OCI-LY1 (cell line): ENCODE data around the gene IFT57.

Experiments
- H2AFZ ChIP-seq: fragments of 200-600 bp; sonication (generic), shearing (Covaris generic); 2 replicates; pipeline ENCODE4 v1.6.0; 2014; ENCODE audit warnings: antibody characterized with exemption, mild to moderate bottlenecking, low read length
- H3F3A ChIP-seq: fragments of 200-600 bp; sonication (generic), shearing (Covaris generic); 2 replicates; pipeline ENCODE4 v1.6.0; 2014; ENCODE audit warnings: mild to moderate bottlenecking, antibody characterized with exemption, low read length, moderate library complexity; ENCODE audit not compliant: insufficient read depth
- H3K27ac ChIP-seq: fragments of 200-600 bp; sonication (generic); 2 replicates; pipeline ENCODE4 v1.5.1; 2014; ENCODE audit warnings: low read length, mixed run types, mild to moderate bottlenecking, low read depth; ENCODE audit not compliant: poor library complexity, severe bottlenecking
- H3K27me3 ChIP-seq: fragments of 200-600 bp; sonication (generic); 2 replicates; pipeline ENCODE4 v1.6.0; 2014; ENCODE audit warnings: antibody characterized with exemption, mild to moderate bottlenecking, low read length, moderate library complexity; ENCODE audit not compliant: insufficient read depth
- H3K36me3 ChIP-seq: fragments of 200-600 bp; sonication (generic); 2 replicates; pipeline ENCODE4 v1.6.1; 2014; ENCODE audit warnings: mild to moderate bottlenecking, antibody characterized with exemption, low read length, moderate library complexity, mixed read lengths; ENCODE audit not compliant: insufficient read depth
- H3K4me1 ChIP-seq: fragments of 200-600 bp; sonication (generic); 2 replicates; pipeline ENCODE4 v1.5.1; 2014; ENCODE audit warnings: mild to moderate bottlenecking, low read length, moderate library complexity; ENCODE audit not compliant: insufficient read depth, severe bottlenecking
- H3K4me2 ChIP-seq: fragments of 200-600 bp; sonication (generic), shearing (Covaris generic); 2 replicates; pipeline ENCODE4 v1.6.1; 2014; ENCODE audit warnings: low read length
- H3K4me3 ChIP-seq: fragments of 200-600 bp; sonication (generic); 2 replicates; pipeline ENCODE4 v1.5.1; 2014; ENCODE audit warnings: low read length, low read depth, mild to moderate bottlenecking, mixed read lengths; ENCODE audit not compliant: poor library complexity, severe bottlenecking
- H3K79me2 ChIP-seq: fragments of 200-600 bp; shearing (Covaris generic); 2 replicates; pipeline ENCODE4 v1.6.1; 2016; ENCODE audit warnings: mixed run types, low read length, mixed read lengths; ENCODE audit not compliant: insufficient read depth
- H3K9ac ChIP-seq: fragments of 200-600 bp; sonication (generic), shearing (Covaris generic); 2 replicates; pipeline ENCODE4 v1.6.1; 2014; ENCODE audit warnings: mild to moderate bottlenecking, low read length, mixed read lengths
- H3K9me2 ChIP-seq: fragments of 200-600 bp; sonication (generic), shearing (Covaris generic); 2 replicates; pipeline ENCODE4 v1.6.1; 2014; ENCODE audit warnings: low read depth, mild to moderate bottlenecking, low read length, mixed read lengths
- H3K9me3 ChIP-seq: fragments of 200-600 bp; shearing (Covaris generic); 2 replicates; pipeline ENCODE4 v1.6.1; 2014; ENCODE audit warnings: low read length, mixed read lengths
- H4K20me1 ChIP-seq: fragments of 200-600 bp; sonication (generic), shearing (Covaris generic); 2 replicates; pipeline ENCODE4 v1.6.0; 2016; ENCODE audit warnings: mild to moderate bottlenecking, low read length; ENCODE audit not compliant: insufficient read depth
- EZH2 ChIP-seq: fragments of 200-600 bp; sonication (generic), shearing (Covaris generic); IDR thresholded peaks from 2 replicates; pipeline ENCODE4 v1.8.0; 2017; ENCODE audit warnings: borderline replicate concordance, mixed run types, mild to moderate bottlenecking, antibody characterized with exemption, low read length, moderate library complexity, mixed read lengths
- TF ChIP-seq, protein P1 (sequence below): fragments of 200-600 bp; sonication (generic), shearing (Covaris generic); IDR thresholded peaks from 2 replicates; pipeline ENCODE4 v1.5.1; 2017; ENCODE audit warnings: mild to moderate bottlenecking, antibody characterized with exemption, low read length, moderate library complexity, mixed read lengths

The IFT57 gene

GRCh38 chr3:108180194-108180593, 42.0 kb downstream of the IFT57 start:
- no peak overlapping the region for H2AFZ ChIP-seq
- TF ChIP-seq EZH2 = no peak
- H3F3A ChIP-seq = no peaks in the 10 kb centered on the region
- H3K36me3 ChIP-seq = peaks cover 18% of the 10 kb centered on the region
- no peaks in the 10 kb centered on the region for H3K9me3 ChIP-seq
- H3K27me3 ChIP-seq = no peaks in the 10 kb centered on the region
- no peaks in the 10 kb centered on the region for H4K20me1 ChIP-seq
- H3K27ac ChIP-seq = no peak overlapping the region
- H3K9me2 ChIP-seq = no peaks in the 10 kb centered on the region
- no peak overlapping the region for H3K9ac ChIP-seq
- H3K4me2 ChIP-seq = no peak overlapping the region
- no peak overlapping the region for H3K4me3 ChIP-seq
- H3K4me1 ChIP-seq = no peaks in the 10 kb centered on the region
- H3K79me2 ChIP-seq = no peaks in the 10 kb centered on the region

DNA sequence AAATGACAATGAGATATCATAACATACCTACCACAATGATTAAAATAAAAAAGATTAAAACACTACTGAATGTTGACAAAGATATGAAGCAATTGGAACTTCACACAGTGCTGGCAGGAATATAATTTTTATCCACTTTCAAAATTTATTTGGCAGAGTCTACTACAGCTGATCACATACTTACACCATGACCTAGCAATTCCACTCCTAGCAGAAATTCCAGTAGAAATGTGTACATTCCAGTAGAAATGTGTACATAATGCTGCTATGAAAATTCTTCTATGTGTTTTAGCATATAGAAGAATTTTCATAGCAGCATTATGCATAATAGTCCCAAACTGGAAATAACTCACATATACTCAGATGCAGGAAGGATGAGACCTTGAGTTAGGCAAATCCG, 43.5 kb downstream of the IFT57 start:
- peaks cover 10% of the 10 kb centered on the region; the same call in 1 of the 2 replicates for H3K36me3 ChIP-seq
- H4K20me1 ChIP-seq = no peaks in the 10 kb centered on the region
- no peaks in the 10 kb centered on the region for H3K79me2 ChIP-seq
- no peak overlapping the region for H3K9ac ChIP-seq
- H3K4me3 ChIP-seq = no peak overlapping the region
- H3K9me3 ChIP-seq = no peaks in the 10 kb centered on the region
- H3K27me3 ChIP-seq = no peaks in the 10 kb centered on the region
- no peak overlapping the region for H3K27ac ChIP-seq
- TF ChIP-seq EZH2 = no peak
- TF ChIP-seq, protein P1, sequence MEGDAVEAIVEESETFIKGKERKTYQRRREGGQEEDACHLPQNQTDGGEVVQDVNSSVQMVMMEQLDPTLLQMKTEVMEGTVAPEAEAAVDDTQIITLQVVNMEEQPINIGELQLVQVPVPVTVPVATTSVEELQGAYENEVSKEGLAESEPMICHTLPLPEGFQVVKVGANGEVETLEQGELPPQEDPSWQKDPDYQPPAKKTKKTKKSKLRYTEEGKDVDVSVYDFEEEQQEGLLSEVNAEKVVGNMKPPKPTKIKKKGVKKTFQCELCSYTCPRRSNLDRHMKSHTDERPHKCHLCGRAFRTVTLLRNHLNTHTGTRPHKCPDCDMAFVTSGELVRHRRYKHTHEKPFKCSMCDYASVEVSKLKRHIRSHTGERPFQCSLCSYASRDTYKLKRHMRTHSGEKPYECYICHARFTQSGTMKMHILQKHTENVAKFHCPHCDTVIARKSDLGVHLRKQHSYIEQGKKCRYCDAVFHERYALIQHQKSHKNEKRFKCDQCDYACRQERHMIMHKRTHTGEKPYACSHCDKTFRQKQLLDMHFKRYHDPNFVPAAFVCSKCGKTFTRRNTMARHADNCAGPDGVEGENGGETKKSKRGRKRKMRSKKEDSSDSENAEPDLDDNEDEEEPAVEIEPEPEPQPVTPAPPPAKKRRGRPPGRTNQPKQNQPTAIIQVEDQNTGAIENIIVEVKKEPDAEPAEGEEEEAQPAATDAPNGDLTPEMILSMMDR = no peak
- no peaks in the 10 kb centered on the region for H3K9me2 ChIP-seq
- no peaks in the 10 kb centered on the region for H3F3A ChIP-seq
- H3K4me1 ChIP-seq = no peaks in the 10 kb centered on the region
- H3K4me2 ChIP-seq = no peak overlapping the region
- no peak overlapping the region for H2AFZ ChIP-seq

DNA sequence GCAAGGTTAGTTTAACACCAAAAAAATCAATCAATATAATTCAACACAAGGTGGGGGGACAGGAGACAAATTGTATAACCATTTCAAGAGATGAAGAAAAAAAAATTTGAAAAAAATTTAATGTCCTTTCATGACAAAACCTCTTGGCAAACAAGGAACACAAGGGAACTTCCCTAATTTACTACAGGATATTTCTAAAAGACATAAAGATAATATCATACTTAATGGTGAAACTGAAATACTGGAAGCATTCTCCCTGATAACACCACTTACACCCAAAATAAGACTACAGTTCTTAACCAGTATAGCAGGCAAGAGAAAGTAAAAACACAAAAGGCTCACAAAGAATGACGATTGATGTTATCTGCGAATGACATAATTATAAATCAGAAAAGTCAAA, 44.7 kb downstream of the IFT57 start:
- Histone ChIP-seq H3F3A (no peaks in the 10 kb centered on the region), H3K27ac (no peak overlapping the region), H4K20me1 (no peaks in the 10 kb centered on the region), H2AFZ (no peak overlapping the region), H3K9me3 (no peaks in the 10 kb centered on the region), H3K36me3 (peaks cover 5% of the 10 kb centered on the region), H3K9ac (no peak overlapping the region), H3K4me2 (no peak overlapping the region), H3K4me1 (no peaks in the 10 kb centered on the region), H3K9me2 (no peaks in the 10 kb centered on the region), H3K79me2 (no peaks in the 10 kb centered on the region), H3K4me3 (no peak overlapping the region), H3K27me3 (no peaks in the 10 kb centered on the region)
- TF ChIP-seq, protein P1 = no peak
- no peak for TF ChIP-seq EZH2

- TF ChIP-seq, protein P1 = no peak
- no peak for TF ChIP-seq EZH2
- Histone ChIP-seq H3K9me2 (no peaks in the 10 kb centered on the region), H3K4me3 (no peak overlapping the region), H2AFZ (no peak overlapping the region), H3K9ac (no peak overlapping the region), H3F3A (no peaks in the 10 kb centered on the region), H3K27ac (no peak overlapping the region), H3K27me3 (no peaks in the 10 kb centered on the region), H3K4me2 (no peak overlapping the region), H3K4me1 (no peaks in the 10 kb centered on the region), H3K9me3 (no peaks in the 10 kb centered on the region), H3K36me3 (no peaks in the 10 kb centered on the region; the same call in 1 of the 2 replicates), H3K79me2 (no peaks in the 10 kb centered on the region), H4K20me1 (no peaks in the 10 kb centered on the region)
Measured at GRCh38 chr3:108175352-108175751, 46.9 kb downstream of the IFT57 start.
